GM20431 (cell line): ENCODE measurements around the gene KRTAP5-6.
"Not testable (repeated sequence)": the region's sequence is repeated elsewhere in the genome, so short reads cannot be mapped to it uniquely, and the experiment has no call there.

Experiments used
- in situ Hi-C: fragments of 300-500 bp; cut with MseI, MboI; formaldehyde crosslinking; loops from one replicate; pipeline ENCODE4 v1.15.0; 2020; ENCODE audit warnings: low sequenced_read_pairs; ENCODE audit not compliant: unreplicated experiment

The KRTAP5-6 gene

DNA sequence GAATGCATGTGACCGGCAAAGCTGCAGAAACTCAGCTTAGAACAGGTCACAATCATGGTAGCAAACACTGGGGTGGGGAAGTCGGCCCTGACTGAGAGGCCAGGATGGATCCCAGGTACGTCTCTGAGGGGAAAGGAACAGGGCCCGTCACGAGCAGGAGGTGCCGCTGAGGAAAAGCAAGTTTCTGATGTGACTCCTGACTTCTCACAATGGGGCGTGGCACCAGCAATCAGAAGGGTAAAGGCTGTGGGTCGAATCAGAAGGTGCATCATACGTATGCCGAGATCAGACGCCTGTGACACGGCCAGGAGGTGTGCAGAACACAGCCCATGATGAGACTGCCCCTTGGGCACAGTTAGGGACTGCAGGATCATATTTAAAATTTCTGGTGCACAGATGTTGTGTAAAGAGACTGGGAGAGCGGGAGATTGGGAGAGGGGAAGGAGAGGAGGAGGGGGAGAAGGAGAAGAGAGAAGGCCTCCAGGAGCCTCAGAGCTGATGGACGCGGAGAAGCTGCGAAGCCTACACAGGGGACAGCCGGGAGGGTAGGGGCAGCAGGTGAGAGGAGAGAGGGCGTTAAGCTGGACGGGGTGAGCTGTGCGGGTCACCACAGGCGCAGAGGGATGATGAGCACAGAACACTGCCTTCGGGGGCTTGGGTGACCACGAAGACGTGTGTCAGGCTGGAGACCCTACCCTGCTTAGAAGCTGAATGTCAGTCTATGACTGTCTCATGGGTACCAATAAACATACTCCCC, 36.7 kb upstream of the KRTAP5-6 start:
- in situ Hi-C loops = no loop called here

DNA sequence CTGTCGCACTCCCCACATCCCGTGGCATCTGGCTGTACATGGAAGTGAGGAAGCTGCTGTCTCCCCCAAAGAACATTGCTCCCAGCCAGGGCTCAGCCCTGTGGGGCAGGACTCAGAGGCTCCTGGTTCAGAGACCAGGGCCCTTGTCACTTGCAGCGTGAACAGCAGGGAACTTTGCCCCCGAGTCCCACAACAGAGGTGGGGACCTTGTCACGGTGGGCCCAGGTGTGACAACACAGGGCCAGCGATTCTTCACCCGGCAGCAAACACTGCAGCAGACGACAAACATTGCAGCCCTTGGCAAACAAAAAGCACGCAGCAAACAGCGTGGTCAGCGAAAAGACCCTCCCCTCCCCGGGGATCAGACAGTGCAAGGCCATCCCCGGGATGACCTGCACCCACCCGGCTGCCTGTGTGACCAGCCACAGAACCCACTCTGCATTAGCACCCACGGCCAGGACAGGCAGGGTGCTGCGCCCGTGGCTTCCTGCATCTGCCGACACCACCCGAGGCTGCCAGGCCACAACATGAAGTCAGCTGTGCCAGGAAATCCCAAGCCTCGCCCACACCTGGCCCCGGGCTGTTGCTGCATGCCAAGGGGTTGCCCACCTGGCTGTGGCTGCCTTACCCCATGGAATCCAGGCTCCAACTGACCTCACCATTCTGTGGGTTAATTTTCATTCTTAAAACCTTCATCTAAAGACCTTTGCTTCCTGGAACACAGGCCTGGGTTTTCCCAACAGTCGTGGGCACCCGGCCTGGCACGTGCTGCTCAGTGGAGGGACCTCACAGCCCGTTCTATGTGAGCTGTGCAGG, 35.3 kb upstream of the KRTAP5-6 start:
- in situ Hi-C loops = not testable (repeated sequence)

DNA sequence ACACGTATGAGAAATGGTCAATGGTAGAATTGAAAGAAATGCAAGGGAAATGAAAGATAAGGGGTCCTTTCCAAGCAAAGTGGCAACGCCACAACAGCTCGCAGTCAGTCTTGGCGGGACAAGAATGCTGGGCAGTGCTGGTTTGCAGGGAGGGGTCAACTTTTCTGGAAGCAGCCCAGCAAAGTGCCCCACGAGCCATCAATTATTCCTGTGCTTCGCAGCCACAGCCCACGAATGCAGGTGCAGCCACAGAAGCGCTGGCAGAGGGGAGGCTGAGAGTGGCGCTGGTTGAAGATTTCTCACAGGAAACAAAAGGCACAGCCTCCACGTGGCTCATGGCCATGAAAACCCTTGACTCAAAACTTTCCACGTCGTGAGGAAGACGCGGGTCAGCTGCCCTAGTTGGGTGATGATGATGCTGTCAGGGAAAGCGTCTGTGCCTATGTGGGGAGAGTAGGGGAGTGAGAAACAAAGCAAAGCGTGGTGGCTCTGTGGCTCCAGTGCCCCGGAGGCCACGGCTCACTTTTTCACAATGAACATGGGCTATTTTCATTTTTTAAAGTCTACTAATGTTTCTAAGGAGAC, 34.2 kb upstream of the KRTAP5-6 start:
- in situ Hi-C loops = not testable (repeated sequence)

DNA sequence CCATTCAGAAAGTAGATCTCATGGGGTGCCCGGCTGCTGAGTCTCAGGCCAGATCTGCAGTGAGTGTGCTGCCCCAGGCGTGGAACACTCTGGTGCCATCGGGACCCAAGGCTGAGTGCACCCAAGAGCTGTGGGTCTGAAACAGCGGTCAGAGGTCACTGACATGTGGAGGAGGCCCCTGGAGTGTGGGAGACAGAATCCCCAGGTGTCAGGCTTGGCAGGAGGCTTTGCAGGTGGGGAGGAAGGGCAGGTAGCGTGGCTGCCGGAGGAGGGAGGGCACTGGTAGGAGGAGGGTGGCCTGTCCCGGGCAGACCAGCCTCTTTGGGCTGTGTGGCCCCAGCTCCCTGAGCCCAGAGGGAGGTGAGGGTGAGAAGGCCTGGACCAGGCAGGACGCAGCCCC, 31.7 kb upstream of the KRTAP5-6 start:
- in situ Hi-C loops = no loop called here

DNA sequence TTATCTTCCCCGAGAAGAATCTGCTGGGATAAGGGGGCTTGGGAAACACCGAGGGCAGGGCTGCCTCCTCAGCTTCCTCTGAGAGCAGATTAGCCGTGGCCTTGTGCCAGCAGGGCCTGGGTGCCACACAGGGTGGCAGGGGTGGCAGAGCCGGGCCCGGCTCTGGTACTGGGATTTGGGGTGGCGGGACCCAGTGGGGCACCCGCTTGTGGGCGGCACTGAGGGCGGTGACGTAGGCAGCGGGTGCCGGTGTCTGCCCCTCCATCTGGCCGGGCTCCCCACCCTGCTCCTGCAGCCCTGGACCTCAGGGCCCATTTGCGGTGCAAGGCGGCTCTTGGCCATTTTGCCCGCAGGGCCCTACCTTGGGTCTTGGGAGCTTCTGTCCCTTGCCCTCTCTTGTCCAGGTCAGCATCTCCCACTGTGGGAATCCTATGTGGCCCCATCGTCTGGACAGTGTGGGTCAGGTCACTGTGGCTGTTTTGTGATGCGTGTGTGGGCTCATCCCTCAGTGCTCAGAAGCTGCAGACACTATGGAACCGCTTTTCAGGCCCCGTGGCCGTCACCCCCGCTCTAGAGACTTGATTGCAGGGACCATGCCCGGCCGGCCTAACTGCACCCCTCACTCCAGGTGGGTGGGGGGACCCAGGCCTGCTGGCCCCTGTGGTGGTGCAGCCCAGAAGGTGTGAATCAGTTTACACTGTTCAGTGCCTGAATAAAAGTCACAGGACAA, 29.7 kb upstream of the KRTAP5-6 start:
- in situ Hi-C loops = no loop called here

DNA sequence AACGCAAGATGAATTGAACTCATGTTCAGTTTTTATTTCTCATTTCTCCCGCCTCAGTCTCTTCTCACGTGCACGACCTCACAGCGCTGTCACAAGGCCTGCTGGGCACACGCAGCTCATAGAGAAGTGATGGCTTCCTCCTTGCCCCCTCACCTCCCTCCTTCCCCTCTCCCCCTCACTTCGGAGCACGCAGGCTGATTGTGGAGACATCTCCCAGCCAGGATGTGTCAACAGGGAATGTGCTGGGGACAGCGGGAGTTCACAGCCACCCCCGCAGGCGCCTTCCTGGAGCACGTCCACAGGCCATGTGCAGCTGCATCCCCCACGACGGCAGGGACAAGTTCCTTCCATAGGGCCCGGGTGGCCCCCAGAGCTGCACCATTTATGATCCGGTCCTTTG, 29.1 kb upstream of the KRTAP5-6 start:
- in situ Hi-C loops = no loop called here

DNA sequence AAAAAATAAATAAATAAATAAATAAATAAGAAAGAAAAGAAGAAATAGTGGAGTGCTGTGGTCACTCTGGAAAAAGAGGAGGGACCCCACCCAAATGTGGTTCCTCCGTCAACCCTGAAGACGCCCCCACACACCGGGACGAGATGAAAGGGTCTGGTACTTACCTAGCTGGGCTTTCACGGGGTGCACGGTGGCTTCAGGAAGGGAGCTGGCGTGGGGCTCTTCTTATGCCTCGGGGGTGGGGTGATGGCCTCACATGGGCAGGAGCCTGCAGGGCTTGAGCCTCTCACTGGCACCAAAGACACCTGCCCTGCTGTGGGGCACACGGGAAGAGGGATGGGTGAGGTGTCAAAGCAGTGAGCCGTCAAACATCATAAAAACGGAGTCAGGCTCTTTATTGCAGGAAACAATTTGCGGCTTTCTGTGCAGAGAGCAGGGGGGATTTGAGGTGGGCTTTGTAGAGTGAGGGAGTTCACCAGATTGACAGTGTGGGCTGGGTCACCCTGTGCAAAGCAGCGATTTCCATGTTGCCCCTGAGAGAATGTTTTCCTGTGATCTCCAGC, 28.0 kb upstream of the KRTAP5-6 start:
- in situ Hi-C loops = no loop called here

DNA sequence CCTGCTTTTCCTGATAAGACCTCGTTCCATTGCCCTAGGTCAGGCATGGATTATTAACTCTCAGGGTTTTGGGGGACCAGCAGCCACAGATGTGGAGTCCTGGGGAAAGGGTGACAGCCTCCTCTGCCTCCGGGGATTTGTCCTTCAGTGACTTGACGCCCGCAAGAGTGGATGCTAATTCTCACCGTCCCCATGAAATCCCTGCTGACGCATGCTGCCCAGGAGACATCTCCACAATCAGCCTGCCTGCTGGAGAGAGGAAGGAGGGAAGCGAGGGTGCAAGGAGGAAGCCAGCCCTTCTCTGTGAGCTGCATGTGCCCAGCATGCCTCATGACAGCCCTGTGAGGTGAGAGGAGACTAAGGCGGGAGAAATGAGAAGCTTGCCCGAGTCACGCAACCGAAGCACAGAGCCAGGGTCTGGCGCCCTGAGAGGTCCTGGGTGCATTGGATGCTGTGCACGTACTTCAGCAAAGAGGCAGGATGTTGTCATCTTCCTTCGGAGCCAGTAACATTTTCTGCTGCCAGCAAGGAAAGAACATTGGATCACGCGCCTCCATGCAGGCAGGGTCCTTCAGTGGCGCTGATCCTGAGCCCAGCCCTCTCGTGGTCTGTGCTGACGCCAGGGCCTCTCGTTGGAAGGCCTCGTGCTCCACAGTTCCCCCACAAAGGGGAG, 27.3 kb upstream of the KRTAP5-6 start:
- in situ Hi-C loops = no loop called here

DNA sequence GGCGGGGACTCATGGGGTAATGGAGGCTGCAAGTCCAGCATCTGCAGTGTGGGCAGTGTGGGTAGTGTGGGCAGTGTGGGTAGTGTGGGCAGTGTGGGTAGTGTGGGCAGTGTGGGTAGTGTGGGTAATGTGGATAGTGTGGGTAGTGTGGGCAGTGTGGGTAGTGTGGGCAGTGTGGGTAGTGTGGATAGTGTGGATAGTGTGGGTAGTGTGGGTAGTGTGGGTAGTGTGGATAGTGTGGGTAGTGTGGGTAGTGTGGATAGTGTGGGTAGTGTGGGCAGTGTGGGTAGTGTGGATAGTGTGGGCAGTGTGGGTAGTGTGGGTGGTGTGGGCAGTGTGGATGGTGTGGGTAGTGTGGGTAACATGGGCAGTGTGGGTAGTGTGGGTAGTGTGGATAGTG, 26.5 kb upstream of the KRTAP5-6 start:
- in situ Hi-C loops = not testable (repeated sequence)

DNA sequence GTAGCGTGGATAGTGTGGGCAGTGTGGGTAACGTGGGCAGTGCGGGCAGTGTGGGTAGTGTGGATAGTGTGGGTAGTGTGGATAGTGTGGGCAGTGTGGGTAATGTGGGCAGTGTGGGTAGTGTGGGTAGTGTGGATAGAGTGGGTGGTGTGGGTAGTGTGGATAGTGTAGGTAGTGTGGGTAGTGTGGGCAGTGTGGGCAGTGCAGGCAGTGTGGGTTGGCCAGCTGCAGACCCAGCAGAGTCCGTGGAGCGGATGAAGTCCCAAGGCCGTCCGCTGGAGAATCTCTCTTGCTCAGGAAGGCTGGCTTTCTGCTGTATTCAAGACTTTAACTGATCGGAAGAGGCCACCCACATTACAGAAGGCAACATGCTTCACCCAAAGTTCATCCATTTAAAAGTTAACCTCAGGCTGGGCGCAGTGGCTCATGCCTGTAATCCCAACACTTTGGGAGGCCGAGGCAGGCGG, 26.1 kb upstream of the KRTAP5-6 start:
- in situ Hi-C loops = no loop called here

DNA sequence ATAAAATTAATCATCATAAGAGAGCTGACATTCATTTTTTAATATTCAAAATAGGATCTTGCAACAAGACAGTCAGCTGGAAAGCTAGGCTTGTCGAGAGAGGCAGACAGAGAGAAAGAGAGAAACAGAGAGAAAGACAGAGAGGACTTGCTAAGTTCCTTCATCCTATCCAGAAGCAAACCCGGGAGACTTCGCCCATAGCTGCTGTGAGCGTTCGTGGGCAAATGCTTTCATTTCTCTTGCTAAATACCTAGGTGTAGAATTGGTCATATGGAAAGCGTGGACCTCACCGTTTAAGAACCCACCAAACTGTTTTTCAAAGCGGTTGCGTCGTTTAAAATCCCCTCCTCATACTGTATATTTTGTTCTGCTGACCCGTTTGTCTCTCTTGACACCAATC, 25.3 kb upstream of the KRTAP5-6 start:
- in situ Hi-C loops = no loop called here

DNA sequence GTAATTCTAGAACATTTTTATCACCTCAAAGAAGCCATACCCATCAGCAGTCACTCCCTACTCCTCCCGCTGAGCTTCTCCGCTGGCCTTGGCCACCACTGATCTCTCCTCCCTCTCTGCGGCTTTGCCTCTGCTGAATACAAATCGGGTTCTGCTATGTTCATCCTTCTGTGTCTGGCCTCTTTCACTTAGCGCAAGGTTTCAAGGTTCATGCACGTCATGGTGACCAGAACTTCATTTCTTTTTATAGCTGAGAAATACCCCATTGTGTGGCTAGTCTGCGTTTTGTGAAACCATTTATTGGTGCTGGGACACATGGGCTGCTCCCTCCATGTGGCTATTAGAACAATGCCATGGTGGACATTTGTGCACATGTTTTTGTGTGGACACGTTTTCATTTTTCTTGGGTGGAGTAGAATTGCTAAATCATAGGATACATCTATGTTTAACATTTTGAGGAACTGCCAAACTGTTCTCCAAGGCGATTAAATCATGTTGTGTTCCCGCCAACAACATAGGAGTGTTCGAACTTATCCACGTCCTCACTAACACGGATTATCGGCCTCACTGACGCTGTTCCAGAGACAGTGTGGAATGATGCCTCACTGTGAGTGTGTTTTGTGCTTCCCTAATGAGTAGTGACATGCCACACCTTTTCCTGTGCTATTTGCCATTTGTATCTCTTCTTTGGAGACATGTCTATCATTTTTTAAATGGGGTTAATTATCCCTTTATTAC, 24.2 kb upstream of the KRTAP5-6 start:
- in situ Hi-C loops = no loop called here

DNA sequence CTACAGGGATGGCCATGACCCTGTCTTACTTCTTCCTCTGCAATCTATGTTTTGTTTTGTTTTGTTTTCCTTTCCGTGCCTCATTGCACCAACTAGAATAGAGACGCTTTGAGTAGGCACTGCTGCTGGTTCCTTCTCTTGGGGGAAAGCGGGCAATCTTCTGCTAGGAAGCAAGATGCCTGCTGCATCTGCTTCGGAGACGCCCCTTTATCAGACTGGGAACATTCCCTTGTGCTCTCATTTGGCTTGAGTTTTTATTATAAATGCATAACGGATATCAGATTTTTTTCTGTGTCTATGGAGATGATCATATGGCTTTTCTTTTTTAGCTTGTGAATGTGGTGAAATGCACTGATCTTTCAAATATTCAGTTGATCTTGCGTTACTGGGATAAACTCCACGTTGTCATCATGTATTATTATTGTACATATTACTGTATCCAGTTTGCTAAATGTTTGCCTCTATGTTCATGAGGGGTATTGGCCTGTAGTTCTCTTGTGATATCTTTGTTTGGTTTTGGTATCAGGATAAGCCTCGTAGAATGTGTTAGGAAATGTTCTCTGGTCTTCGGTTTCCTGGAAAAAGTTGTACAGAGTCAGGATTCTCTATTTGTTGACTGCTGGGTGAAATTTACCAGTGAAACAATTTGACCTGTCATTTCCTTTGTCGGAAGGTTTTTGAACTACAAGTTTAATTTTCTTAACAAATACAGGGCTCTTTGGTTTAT, 23.4 kb upstream of the KRTAP5-6 start:
- in situ Hi-C loops = no loop called here

DNA sequence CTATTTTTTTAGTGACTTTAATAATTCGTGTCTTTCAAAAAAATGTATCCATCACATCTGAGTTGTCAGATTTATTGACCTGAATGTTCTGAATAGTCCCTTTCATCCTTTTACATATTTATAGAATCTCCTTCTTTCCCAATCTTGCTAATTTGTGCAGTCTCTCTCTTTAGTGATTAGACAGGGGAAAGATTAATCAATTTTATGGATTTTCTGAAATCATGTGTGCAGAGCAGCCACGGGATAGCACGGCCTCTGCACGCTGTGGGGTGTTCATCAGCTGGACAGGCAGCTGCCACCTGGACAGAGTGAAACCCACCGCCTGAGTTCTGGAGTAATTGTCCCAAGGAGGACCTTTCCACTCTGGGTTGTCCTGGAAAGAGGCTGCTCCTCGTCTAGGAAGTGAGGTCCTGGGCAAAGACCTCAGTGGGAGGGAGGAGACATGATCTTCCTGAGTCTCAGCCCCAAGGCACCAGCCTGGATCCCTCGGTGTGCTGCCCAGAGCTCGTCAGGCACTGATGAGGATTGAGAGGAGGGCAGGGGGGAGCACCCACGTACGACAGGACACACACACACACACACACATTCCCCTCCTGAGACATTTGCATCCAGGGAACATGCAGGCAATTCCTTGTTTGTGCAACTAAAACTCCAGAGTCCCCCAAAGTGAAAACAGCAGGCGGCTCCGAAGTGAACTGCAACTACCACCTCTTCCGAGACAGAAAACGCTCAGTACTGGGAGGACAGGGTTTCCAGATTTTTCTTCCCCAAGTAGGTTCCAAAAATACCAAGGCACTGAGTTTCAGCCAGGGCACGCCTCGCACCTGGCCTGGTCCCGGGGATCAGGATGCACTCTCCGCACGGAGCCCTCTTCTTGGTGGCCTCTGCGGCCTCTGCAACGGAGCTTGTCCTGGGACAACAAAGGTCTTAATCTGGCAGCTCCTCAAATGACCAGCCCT, 22.5 kb upstream of the KRTAP5-6 start:
- in situ Hi-C loops = loop anchor here (25.0 kb wide), 1 partner anchor 488 kb away; the partner anchor contains the start of genes INS and TH

DNA sequence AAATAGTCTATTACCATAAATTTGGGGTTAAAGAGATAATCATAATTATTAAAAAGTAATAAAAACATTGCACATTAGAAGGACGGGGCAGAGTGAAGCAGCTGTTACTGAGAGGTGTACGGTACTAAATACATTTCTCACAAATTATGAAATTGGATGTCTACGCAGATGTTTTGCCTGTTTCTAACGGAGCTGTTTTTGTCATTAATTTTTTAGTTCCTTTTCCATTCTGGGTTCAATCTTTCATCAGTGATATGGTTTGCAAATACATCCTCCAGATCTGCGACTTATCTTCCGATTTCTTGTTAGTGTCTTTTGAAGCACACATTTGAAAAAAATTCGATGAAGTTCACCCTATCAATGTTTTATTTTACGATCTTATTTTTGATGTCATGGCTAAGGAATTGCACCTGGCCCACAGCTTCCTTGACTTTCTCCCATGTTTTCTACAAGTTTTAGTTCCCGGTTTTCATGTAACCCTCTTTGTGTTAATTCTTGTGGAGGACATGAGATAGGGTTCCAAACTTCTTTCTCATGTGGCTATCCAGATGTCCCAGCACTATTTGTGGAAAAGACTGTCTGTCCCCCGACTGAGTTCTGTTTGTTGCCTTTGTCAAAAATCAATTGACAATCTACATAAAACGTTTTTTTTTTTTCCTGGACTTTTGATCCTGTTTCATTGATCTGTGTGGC, 21.3 kb upstream of the KRTAP5-6 start:
- in situ Hi-C loops = loop anchor here (25.0 kb wide), 1 partner anchor 487 kb away; the partner anchor contains the start of genes INS and TH

DNA sequence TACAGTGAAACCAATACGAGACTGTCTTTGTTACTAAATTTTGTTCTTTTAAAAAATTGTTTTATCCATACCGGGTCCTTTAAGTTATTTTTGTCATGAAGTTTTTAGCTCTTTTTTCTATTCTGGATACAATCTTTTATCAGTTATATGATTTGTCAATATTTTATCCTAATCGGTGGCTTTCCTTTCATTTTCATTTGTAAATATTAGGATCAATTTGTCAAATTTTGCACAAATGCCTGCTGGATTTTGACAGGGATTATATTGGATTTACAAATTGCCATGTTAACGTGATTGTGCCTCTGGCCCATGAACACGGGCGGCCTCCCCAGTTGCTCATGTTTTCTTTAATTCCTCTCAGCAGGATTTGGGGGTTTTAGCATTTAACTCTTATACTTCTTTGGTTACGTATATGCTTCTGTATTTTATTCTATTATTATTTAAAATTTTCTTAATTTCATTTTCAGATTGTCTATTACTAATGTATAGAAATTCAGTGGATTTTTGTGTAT, 20.7 kb upstream of the KRTAP5-6 start:
- in situ Hi-C loops = loop anchor here (25.0 kb wide), 1 partner anchor 486 kb away; the partner anchor contains the start of genes INS and TH
